ENCODE data around the gene HORMAD2.

DNA sequence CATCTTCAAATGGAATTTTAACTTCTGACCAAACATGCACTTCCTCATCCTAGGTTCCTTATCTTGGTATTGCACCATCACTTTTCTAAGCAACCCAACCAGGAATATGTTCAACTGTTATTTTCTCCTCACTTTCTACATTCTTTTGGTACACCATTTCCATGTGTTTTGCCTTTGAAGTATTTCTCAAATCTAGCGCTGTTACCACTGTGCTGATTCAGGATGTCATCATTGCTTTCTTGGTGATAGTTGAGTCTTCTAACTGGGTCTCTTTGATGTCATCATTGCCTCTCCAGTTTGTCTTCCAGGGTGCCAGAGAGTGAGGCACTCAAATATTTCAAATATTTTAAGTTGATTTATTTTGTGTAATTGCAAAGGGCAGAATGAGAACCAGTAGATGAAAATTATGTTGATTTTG, 47.5 kb downstream of the HORMAD2 start:
- TF ChIP-seq, protein P1, sequence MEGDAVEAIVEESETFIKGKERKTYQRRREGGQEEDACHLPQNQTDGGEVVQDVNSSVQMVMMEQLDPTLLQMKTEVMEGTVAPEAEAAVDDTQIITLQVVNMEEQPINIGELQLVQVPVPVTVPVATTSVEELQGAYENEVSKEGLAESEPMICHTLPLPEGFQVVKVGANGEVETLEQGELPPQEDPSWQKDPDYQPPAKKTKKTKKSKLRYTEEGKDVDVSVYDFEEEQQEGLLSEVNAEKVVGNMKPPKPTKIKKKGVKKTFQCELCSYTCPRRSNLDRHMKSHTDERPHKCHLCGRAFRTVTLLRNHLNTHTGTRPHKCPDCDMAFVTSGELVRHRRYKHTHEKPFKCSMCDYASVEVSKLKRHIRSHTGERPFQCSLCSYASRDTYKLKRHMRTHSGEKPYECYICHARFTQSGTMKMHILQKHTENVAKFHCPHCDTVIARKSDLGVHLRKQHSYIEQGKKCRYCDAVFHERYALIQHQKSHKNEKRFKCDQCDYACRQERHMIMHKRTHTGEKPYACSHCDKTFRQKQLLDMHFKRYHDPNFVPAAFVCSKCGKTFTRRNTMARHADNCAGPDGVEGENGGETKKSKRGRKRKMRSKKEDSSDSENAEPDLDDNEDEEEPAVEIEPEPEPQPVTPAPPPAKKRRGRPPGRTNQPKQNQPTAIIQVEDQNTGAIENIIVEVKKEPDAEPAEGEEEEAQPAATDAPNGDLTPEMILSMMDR (conservative IDR thresholded peaks at IDR 0.05; ENCODE audit: low read length) = no peak
- no peak for TF ChIP-seq EZH2phosphoT487 (IDR thresholded peaks at IDR 0.05; ENCODE audit: borderline replicate concordance)
